ENCODE data around the gene EFNA5. TPM values are rescaled to one million over a fixed set of nuclear protein-coding genes. Genes with fewer than 3 reads are reported as not detected.

EFNA5 gene
- polyA plus RNA-seq, 1 donor from 2014 or later = 4.2 TPM

- Histone ChIP-seq H4K20me1 (ENCODE audit: insufficient read depth) (no peaks in the 10 kb centered on the region), H2AFZ (ENCODE audit: low read depth, low read length) (no peak overlapping the region), H3K9me2 (ENCODE audit: insufficient read depth, low read length) (no peaks in the 10 kb centered on the region), H3K9ac (ENCODE audit: low read length) (no peak overlapping the region), H3K79me2 (replicated peaks; ENCODE audit: insufficient read depth, low read length) (peaks cover 23% of the 10 kb centered on the region), H3K27ac (ENCODE audit: low read length) (no peak overlapping the region), H3K36me3 (ENCODE audit: insufficient read depth, low read length) (no peaks in the 10 kb centered on the region), H3K4me3 (ENCODE audit: low read length) (no peak overlapping the region), H3K4me2 (ENCODE audit: low read length) (no peak overlapping the region), H3K27me3 (ENCODE audit: insufficient read depth, low read depth, low read length) (no peaks in the 10 kb centered on the region), H3F3A (ENCODE audit: insufficient read depth, low read length, poor library complexity, severe bottlenecking) (no peaks in the 10 kb centered on the region), H3K9me3 (ENCODE audit: low read length) (no peaks in the 10 kb centered on the region)
- TF ChIP-seq MXI1 (conservative IDR thresholded peaks at IDR 0.05; ENCODE audit: poor library complexity, severe bottlenecking) = no peak
- TF ChIP-seq, protein P1, sequence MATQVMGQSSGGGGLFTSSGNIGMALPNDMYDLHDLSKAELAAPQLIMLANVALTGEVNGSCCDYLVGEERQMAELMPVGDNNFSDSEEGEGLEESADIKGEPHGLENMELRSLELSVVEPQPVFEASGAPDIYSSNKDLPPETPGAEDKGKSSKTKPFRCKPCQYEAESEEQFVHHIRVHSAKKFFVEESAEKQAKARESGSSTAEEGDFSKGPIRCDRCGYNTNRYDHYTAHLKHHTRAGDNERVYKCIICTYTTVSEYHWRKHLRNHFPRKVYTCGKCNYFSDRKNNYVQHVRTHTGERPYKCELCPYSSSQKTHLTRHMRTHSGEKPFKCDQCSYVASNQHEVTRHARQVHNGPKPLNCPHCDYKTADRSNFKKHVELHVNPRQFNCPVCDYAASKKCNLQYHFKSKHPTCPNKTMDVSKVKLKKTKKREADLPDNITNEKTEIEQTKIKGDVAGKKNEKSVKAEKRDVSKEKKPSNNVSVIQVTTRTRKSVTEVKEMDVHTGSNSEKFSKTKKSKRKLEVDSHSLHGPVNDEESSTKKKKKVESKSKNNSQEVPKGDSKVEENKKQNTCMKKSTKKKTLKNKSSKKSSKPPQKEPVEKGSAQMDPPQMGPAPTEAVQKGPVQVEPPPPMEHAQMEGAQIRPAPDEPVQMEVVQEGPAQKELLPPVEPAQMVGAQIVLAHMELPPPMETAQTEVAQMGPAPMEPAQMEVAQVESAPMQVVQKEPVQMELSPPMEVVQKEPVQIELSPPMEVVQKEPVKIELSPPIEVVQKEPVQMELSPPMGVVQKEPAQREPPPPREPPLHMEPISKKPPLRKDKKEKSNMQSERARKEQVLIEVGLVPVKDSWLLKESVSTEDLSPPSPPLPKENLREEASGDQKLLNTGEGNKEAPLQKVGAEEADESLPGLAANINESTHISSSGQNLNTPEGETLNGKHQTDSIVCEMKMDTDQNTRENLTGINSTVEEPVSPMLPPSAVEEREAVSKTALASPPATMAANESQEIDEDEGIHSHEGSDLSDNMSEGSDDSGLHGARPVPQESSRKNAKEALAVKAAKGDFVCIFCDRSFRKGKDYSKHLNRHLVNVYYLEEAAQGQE (IDR thresholded peaks at IDR 0.05; ENCODE audit: borderline replicate concordance) = no peak
- no peak for TF ChIP-seq EZH2 (IDR thresholded peaks at IDR 0.05; ENCODE audit: borderline replicate concordance, insufficient read depth, low read length, poor library complexity, severe bottlenecking)
- TF ChIP-seq TAF1 (IDR thresholded peaks at IDR 0.05; ENCODE audit: low read depth) = no peak
- TF ChIP-seq SMC3 (conservative IDR thresholded peaks at IDR 0.05; ENCODE audit: poor library complexity) = no peak
- no peak for TF ChIP-seq POLR2AphosphoS5 (IDR thresholded peaks at IDR 0.05)
- no peak for TF ChIP-seq CTCF (IDR thresholded peaks at IDR 0.05; ENCODE audit: poor library complexity, severe bottlenecking)
Measured at GRCh38 chr5:107545486-107545885, 125.3 kb downstream of the EFNA5 start.

DNA sequence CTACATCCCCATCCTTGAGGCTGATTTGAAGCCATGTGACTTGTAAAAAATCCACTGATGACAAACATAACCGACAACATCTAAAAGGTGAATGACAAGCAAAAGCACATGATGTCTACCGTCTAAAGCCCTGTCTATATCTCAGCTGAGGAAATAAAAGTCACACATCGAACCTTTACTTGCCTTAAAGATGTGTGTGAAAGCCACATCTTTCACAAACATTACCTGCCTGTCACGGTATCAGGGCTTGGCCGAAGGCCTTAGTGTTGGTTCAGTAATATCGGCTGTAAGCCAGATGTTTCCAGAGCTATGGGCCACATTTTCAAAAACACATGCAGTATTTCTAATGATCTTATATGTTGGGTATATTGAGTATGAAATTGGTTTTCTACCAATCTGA lies 125.8 kb downstream of the EFNA5 start:
- Histone ChIP-seq H3K27ac (ENCODE audit: low read length) (no peak overlapping the region), H3K27me3 (ENCODE audit: insufficient read depth, low read depth, low read length) (no peaks in the 10 kb centered on the region), H3K79me2 (replicated peaks; ENCODE audit: insufficient read depth, low read length) (peaks cover 23% of the 10 kb centered on the region), H3K4me2 (ENCODE audit: low read length) (no peak overlapping the region), H2AFZ (ENCODE audit: low read depth, low read length) (no peak overlapping the region), H3K9me3 (ENCODE audit: low read length) (no peaks in the 10 kb centered on the region), H4K20me1 (ENCODE audit: insufficient read depth) (no peaks in the 10 kb centered on the region), H3K4me3 (ENCODE audit: low read length) (no peak overlapping the region), H3K36me3 (ENCODE audit: insufficient read depth, low read length) (no peaks in the 10 kb centered on the region), H3K9ac (ENCODE audit: low read length) (no peak overlapping the region), H3K9me2 (ENCODE audit: insufficient read depth, low read length) (no peaks in the 10 kb centered on the region), H3F3A (ENCODE audit: insufficient read depth, low read length, poor library complexity, severe bottlenecking) (no peaks in the 10 kb centered on the region)
- TF ChIP-seq EP300 (conservative IDR thresholded peaks at IDR 0.05; ENCODE audit: poor library complexity, severe bottlenecking) (no peak), POLR2AphosphoS5 (IDR thresholded peaks at IDR 0.05) (no peak)

DNA sequence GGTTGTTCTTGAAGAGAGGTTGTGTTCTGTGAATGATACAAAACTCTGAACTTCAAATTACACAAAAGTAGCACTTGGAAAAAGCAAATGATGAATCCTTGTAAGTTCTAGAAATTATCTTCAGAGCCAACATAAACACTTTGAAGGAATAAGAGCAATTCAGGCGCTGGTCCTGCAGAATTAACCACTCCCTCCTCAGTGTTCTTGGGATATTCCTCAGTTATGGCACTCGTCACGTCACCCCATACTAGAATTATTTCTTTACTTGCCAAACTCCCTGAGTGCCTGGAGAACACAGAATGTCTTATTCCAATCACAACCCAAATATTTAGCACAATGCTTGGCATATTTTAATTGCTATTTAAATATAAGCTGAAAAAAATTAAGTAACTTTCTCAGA lies 126.3 kb downstream of the EFNA5 start:
- Histone ChIP-seq H3K4me3 (ENCODE audit: low read length) (no peak overlapping the region), H3K9me3 (ENCODE audit: low read length) (no peaks in the 10 kb centered on the region), H2AFZ (ENCODE audit: low read depth, low read length) (no peak overlapping the region), H3K27ac (ENCODE audit: low read length) (no peak overlapping the region), H4K20me1 (ENCODE audit: insufficient read depth) (no peaks in the 10 kb centered on the region), H3K36me3 (ENCODE audit: insufficient read depth, low read length) (no peaks in the 10 kb centered on the region), H3K9me2 (ENCODE audit: insufficient read depth, low read length) (no peaks in the 10 kb centered on the region), H3K9ac (ENCODE audit: low read length) (no peak overlapping the region), H3F3A (ENCODE audit: insufficient read depth, low read length, poor library complexity, severe bottlenecking) (no peaks in the 10 kb centered on the region), H3K27me3 (ENCODE audit: insufficient read depth, low read depth, low read length) (no peaks in the 10 kb centered on the region), H3K79me2 (replicated peaks; ENCODE audit: insufficient read depth, low read length) (peaks cover 23% of the 10 kb centered on the region), H3K4me2 (ENCODE audit: low read length) (no peak overlapping the region)
- TF ChIP-seq RAD21 (conservative IDR thresholded peaks at IDR 0.05) = no peak
- TF ChIP-seq CTCF (IDR thresholded peaks at IDR 0.05; ENCODE audit: poor library complexity, severe bottlenecking) = no peak
- TF ChIP-seq, protein P1 (IDR thresholded peaks at IDR 0.05; ENCODE audit: borderline replicate concordance) = no peak
- TF ChIP-seq EZH2 (IDR thresholded peaks at IDR 0.05; ENCODE audit: borderline replicate concordance, insufficient read depth, low read length, poor library complexity, severe bottlenecking) = no peak
- TF ChIP-seq TAF1 (IDR thresholded peaks at IDR 0.05; ENCODE audit: low read depth) = no peak
- no peak for TF ChIP-seq SMC3 (conservative IDR thresholded peaks at IDR 0.05; ENCODE audit: poor library complexity)
- TF ChIP-seq POLR2AphosphoS5 (IDR thresholded peaks at IDR 0.05) = no peak
- no peak for TF ChIP-seq EP300 (conservative IDR thresholded peaks at IDR 0.05; ENCODE audit: poor library complexity, severe bottlenecking)
- TF ChIP-seq MXI1 (conservative IDR thresholded peaks at IDR 0.05; ENCODE audit: poor library complexity, severe bottlenecking) = no peak

Data from neural cell (in vitro differentiated cells).